ENCODE measurements around the gene SH3BP5L. TPM values are rescaled to one million over a fixed set of nuclear protein-coding genes. Genes with fewer than 3 reads are reported as not detected.

Gene SH3BP5L
- total RNA-seq, 1 donor from 2014 or later = 30.8 TPM

DNA sequence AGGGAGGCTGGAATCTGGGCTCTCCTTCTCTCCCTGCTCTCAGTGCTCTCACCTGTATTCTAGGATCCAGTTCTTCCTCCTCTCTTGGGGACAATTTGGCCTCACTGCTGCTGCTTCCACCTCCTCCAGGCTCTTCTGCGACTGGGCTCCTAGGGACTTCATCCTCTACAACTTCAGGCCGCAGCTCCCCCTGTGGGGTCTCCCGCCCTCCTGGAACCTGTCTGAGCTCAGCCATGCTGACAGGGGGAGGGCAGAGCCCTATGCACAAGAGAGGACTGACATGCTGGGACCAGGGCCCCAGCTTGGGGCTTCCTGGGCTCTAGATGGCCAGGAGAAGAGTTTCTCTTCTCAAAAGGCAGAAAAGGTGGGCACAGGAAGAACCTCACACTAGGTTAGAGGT is 1.0 kb downstream of the SH3BP5L start:
- peaks cover 62% of the 10 kb centered on the region for H3K4me1 Mint-ChIP-seq (ENCODE audit: low read depth)
- peak overlapping the region; percentile 53 for H3K27ac Mint-ChIP-seq (ENCODE audit: unreplicated experiment)
- H3K9me3 Mint-ChIP-seq (ENCODE audit: low read depth) = no peaks in the 10 kb centered on the region
- no peak for TF ChIP-seq CTCF (IDR thresholded peaks at IDR 0.05)
- H3K36me3 Mint-ChIP-seq (ENCODE audit: low read depth) = peaks cover 5% of the 10 kb centered on the region
- DNase-seq (ENCODE audit: low spot score) = no peak
- H3K4me3 Mint-ChIP-seq (ENCODE audit: unreplicated experiment) = peak overlapping the region; percentile 92
- no peaks in the 10 kb centered on the region for H3K27me3 Mint-ChIP-seq (ENCODE audit: low read depth)

- H3K4me1 Mint-ChIP-seq (ENCODE audit: low read depth) = peaks cover 62% of the 10 kb centered on the region
- DNase-seq (ENCODE audit: low spot score) = no peak
- TF ChIP-seq CTCF (IDR thresholded peaks at IDR 0.05) = no peak
- H3K4me3 Mint-ChIP-seq (ENCODE audit: unreplicated experiment) = peak overlapping the region; percentile 92
- H3K27ac Mint-ChIP-seq (ENCODE audit: unreplicated experiment) = peak overlapping the region; percentile 33
- H3K36me3 Mint-ChIP-seq (ENCODE audit: low read depth) = peaks cover 5% of the 10 kb centered on the region
- no peaks in the 10 kb centered on the region for H3K9me3 Mint-ChIP-seq (ENCODE audit: low read depth)
- H3K27me3 Mint-ChIP-seq (ENCODE audit: low read depth) = no peaks in the 10 kb centered on the region
Measured at GRCh38 chr1:248824301-248824700, 1.4 kb downstream of the SH3BP5L start.

GRCh38 chr1:248823517-248824001 is 2.2 kb downstream of the SH3BP5L start:
- no peaks in the 10 kb centered on the region for H3K27me3 Mint-ChIP-seq (ENCODE audit: low read depth)
- H3K27ac Mint-ChIP-seq (ENCODE audit: unreplicated experiment) = peak overlapping the region; percentile 45
- H3K4me3 Mint-ChIP-seq (ENCODE audit: unreplicated experiment) = peak overlapping the region; percentile 92
- H3K4me1 Mint-ChIP-seq (ENCODE audit: low read depth) = peaks cover 66% of the 10 kb centered on the region
- no peak for TF ChIP-seq CTCF (IDR thresholded peaks at IDR 0.05)
- peaks cover 5% of the 10 kb centered on the region for H3K36me3 Mint-ChIP-seq (ENCODE audit: low read depth)
- H3K9me3 Mint-ChIP-seq (ENCODE audit: low read depth) = no peaks in the 10 kb centered on the region
- DNase-seq (ENCODE audit: low spot score) = no peak

GRCh38 chr1:248822148-248823032 is 3.3 kb downstream of the SH3BP5L start:
- DNase-seq (ENCODE audit: low spot score) = no peak
- Mint-ChIP-seq H3K4me3 (ENCODE audit: unreplicated experiment) (no peak overlapping the region), H3K36me3 (ENCODE audit: low read depth) (peaks cover 5% of the 10 kb centered on the region), H3K9me3 (ENCODE audit: low read depth) (no peaks in the 10 kb centered on the region), H3K4me1 (ENCODE audit: low read depth) (peaks cover 66% of the 10 kb centered on the region), H3K27me3 (ENCODE audit: low read depth) (no peaks in the 10 kb centered on the region), H3K27ac (ENCODE audit: unreplicated experiment) (peak overlapping the region; percentile 71)
- no peak for TF ChIP-seq CTCF (IDR thresholded peaks at IDR 0.05)

DNA sequence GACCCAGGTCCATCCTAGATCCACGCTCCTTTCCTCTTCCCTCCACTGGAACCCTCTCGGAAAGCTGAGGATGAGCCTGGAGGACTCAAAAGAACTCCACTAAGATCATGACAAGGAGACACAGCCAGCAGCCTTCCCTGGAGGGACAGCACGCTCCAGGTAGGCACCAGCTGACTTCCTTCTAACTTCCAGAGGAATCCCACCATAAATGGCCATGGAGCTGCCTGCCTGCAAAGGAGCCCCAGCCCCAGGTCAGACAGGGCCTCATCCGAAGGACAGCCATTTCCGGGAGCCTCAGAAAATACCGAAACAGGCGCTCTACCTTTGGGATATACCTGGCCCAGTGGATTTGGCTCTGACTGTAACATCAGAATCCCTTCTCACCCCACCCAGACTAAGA is 4.1 kb downstream of the SH3BP5L start:
- Mint-ChIP-seq H3K4me3 (ENCODE audit: unreplicated experiment) (peak overlapping the region; percentile 29), H3K27me3 (ENCODE audit: low read depth) (no peaks in the 10 kb centered on the region), H3K9me3 (ENCODE audit: low read depth) (no peaks in the 10 kb centered on the region), H3K4me1 (ENCODE audit: low read depth) (peaks cover 63% of the 10 kb centered on the region), H3K27ac (ENCODE audit: unreplicated experiment) (peak overlapping the region; percentile 71), H3K36me3 (ENCODE audit: low read depth) (peaks cover 5% of the 10 kb centered on the region)
- no peak for TF ChIP-seq CTCF (IDR thresholded peaks at IDR 0.05)
- DNase-seq (ENCODE audit: low spot score) = no peak
